NCI-H128 (cell line): ENCODE measurements around the gene CFAP53.
"Not testable (repeated sequence)": the region's sequence is repeated elsewhere in the genome, so short reads cannot be mapped to it uniquely, and the experiment has no call there.

ENCODE experiments used
- DNase-seq: peaks from one replicate; lab custom pipeline; 2025; ENCODE audit not compliant: unreplicated experiment; lab: John Stamatoyannopoulos, UW

CFAP53 gene

GRCh38 chr18:50288348-50289107 lies 22.2 kb upstream of the CFAP53 start:
- DNase-seq, result not testable (repeated sequence)

- peak; percentile 99 for DNase-seq
These were observed 21.4 kb upstream of the CFAP53 start, which contains the start of gene CXXC1 for GRCh38 chr18:50287441-50288347. Gene CXXC1 (minus strand): TSS chr18:50287692. CDS start chr18:50287589, 103 bp downstream.

GRCh38 chr18:50287028-50287440 lies 20.7 kb upstream of the CFAP53 start:
- DNase-seq, result no peak

GRCh38 chr18:50286391-50287027 lies 20.2 kb upstream of the CFAP53 start:
- no peak for DNase-seq

GRCh38 chr18:50285631-50286321 lies 19.5 kb upstream of the CFAP53 start:
- DNase-seq, result no peak

- no peak for DNase-seq
These were observed 18.8 kb upstream of the CFAP53 start for GRCh38 chr18:50285071-50285470.

- DNase-seq, result no peak
These were observed 18.1 kb upstream of the CFAP53 start for GRCh38 chr18:50284255-50284885.

- DNase-seq, result no peak
These were observed 17.3 kb upstream of the CFAP53 start for GRCh38 chr18:50283469-50284209.

GRCh38 chr18:50282521-50283335 lies 16.4 kb upstream of the CFAP53 start:
- DNase-seq, result no peak

GRCh38 chr18:50281972-50282520 lies 15.8 kb upstream of the CFAP53 start:
- no peak for DNase-seq

GRCh38 chr18:50281295-50281971 lies 15.1 kb upstream of the CFAP53 start, which contains the start of gene MBD1:
Gene MBD1 (minus strand): TSS chr18:50281523. CDS start chr18:50279992, 1,531 bp downstream.
- DNase-seq, result peak; percentile 97

- DNase-seq, result no peak
These were observed 14.5 kb upstream of the CFAP53 start for GRCh38 chr18:50280707-50281294.

GRCh38 chr18:50279752-50280151 lies 13.5 kb upstream of the CFAP53 start:
- no peak for DNase-seq

- no peak for DNase-seq
These were observed 11.6 kb upstream of the CFAP53 start for GRCh38 chr18:50277942-50278341.

- no peak for DNase-seq
These were observed 10.2 kb upstream of the CFAP53 start for GRCh38 chr18:50276452-50276851.

GRCh38 chr18:50275503-50276036 lies 9.3 kb upstream of the CFAP53 start:
- DNase-seq, result no peak

- DNase-seq, result no peak
These were observed 8.6 kb upstream of the CFAP53 start for GRCh38 chr18:50274941-50275340.
